A673 (cell line): ENCODE measurements around the gene BCL2L2. TPM values are rescaled to one million over a fixed set of nuclear protein-coding genes. Genes with fewer than 3 reads are reported as not detected.
A peak's percentile ranks its signal among the peaks of the same experiment; 100 is the strongest.

Experiments used
- BruUV-seq: library from RNA; stranded (reverse); fragments of 400-500 nt; replicated peaks from 2 replicates; lab custom pipeline; 2021; lab: Mats Ljungman, UMichigan
- CTCF ChIA-PET: fragments of 300-600 bp; sonication (Branson Sonifier 250); formaldehyde crosslinking; loops from one replicate; lab custom pipeline; 2022; ENCODE audit warnings: antibody characterized with exemption; lab: Charles Lee
- POLR2A ChIA-PET: fragments of 300-600 bp; sonication (Branson Sonifier 250); formaldehyde crosslinking; loops from one replicate; lab custom pipeline; 2022; ENCODE audit warnings: antibody characterized with exemption; ENCODE audit not compliant: low non-redundant PET; lab: Charles Lee
- DNase-seq: peaks from one replicate; pipeline ENCODE4 v3.0.0-alpha.2; 2015; ENCODE audit warnings: low spot score
- H3K27ac ChIP-seq: fragments of 200-600 bp; sonication (generic); 2 replicates; pipeline ENCODE4 v1.5.1; 2016; ENCODE audit warnings: mixed run types, low read depth, mild to moderate bottlenecking, mixed read lengths, antibody characterized with exemption, low read length; ENCODE audit not compliant: poor library complexity, severe bottlenecking
- H3K27me3 ChIP-seq: fragments of 200-600 bp; sonication (generic); replicated peaks from 2 replicates; pipeline ENCODE4 v1.6.1; 2017; ENCODE audit warnings: mixed run types, low read depth, mild to moderate bottlenecking, mixed read lengths, antibody characterized with exemption, low read length; ENCODE audit not compliant: insufficient read depth, poor library complexity
- H3K36me3 ChIP-seq: fragments of 200-600 bp; sonication (generic); 2 replicates; pipeline ENCODE4 v1.6.1; 2016; ENCODE audit warnings: mixed run types, mild to moderate bottlenecking, mixed read lengths, antibody characterized with exemption, low read length; ENCODE audit not compliant: insufficient read depth, poor library complexity, severe bottlenecking
- H3K4me1 ChIP-seq: fragments of 200-600 bp; sonication (generic); 2 replicates; pipeline ENCODE4 v1.6.1; 2017; ENCODE audit warnings: mixed run types, mild to moderate bottlenecking, mixed read lengths, antibody characterized with exemption, low read length; ENCODE audit not compliant: insufficient read depth, poor library complexity, severe bottlenecking
- H3K4me3 ChIP-seq: fragments of 200-600 bp; sonication (generic); 2 replicates; pipeline ENCODE4 v1.5.1; 2016; ENCODE audit warnings: low read depth, mixed run types, mild to moderate bottlenecking, mixed read lengths, low read length; ENCODE audit not compliant: poor library complexity, severe bottlenecking
- H3K9me3 ChIP-seq: fragments of 200-600 bp; sonication (generic); 2 replicates; pipeline ENCODE4 v1.6.1; 2016; ENCODE audit warnings: mixed run types, low read depth, mild to moderate bottlenecking, mixed read lengths, antibody characterized with exemption, low read length; ENCODE audit not compliant: poor library complexity, severe bottlenecking
- EZH2 ChIP-seq: fragments of 200-600 bp; sonication (generic); IDR thresholded peaks from 2 replicates; pipeline ENCODE4 v1.6.1; 2017; ENCODE audit warnings: borderline replicate concordance, low read depth, mild to moderate bottlenecking, mixed read lengths, antibody characterized with exemption, low read length; ENCODE audit not compliant: poor library complexity, severe bottlenecking
- intact Hi-C: fragments of 100-400 bp; cut with micrococcal nuclease; formaldehyde crosslinking; loops from one replicate; pipeline ENCODE4 v1.10.0; 2022; ENCODE audit not compliant: unreplicated experiment
- total RNA-seq: library from RNA; stranded (reverse); gene quantifications from 2 replicates; pipeline ENCODE4 v1.2.3, GENCODE V29; 2021
- TF ChIP-seq, protein P1 (sequence below): fragments of 300-800, 200-600 bp; sonication (generic); conservative IDR thresholded peaks from 2 replicates; pipeline ENCODE4 v1.5.1; 2017; ENCODE audit warnings: low read depth, mild to moderate bottlenecking, antibody characterized with exemption, low read length, moderate library complexity, mixed read lengths

Gene BCL2L2
- total RNA-seq, 1 experiment from 2014 or later: 22.8 TPM

DNA sequence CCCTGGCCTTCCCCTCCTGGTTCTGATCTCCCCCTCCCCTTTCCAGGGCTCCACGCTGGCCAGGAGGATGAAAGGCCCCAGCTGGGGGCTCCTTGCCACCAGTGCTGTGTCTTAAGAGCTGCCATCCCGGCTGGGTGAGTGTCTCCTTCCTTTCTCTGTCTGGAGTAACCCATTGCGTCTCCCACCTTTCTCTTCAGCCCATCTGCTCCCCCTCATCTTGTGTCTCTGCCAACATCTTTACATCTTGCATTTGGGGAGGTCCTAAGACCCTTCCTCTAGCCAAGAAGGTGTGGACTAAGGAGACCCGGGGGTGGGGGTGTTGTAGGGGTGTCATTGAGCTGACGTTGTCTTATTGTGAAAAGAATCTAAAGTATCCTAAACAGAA is 505 bp downstream of the BCL2L2 start:
- peak overlapping the region; percentile 85 for H3K4me3 ChIP-seq
- CTCF ChIA-PET: interaction anchor here (0.5 to 1.5 kb wide), 6 partner anchors 11 to 256 kb away, joined by 3 to 5 read pairs (median 4); partner anchors contain the start of gene C14orf119
- TF ChIP-seq, protein P1, sequence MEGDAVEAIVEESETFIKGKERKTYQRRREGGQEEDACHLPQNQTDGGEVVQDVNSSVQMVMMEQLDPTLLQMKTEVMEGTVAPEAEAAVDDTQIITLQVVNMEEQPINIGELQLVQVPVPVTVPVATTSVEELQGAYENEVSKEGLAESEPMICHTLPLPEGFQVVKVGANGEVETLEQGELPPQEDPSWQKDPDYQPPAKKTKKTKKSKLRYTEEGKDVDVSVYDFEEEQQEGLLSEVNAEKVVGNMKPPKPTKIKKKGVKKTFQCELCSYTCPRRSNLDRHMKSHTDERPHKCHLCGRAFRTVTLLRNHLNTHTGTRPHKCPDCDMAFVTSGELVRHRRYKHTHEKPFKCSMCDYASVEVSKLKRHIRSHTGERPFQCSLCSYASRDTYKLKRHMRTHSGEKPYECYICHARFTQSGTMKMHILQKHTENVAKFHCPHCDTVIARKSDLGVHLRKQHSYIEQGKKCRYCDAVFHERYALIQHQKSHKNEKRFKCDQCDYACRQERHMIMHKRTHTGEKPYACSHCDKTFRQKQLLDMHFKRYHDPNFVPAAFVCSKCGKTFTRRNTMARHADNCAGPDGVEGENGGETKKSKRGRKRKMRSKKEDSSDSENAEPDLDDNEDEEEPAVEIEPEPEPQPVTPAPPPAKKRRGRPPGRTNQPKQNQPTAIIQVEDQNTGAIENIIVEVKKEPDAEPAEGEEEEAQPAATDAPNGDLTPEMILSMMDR: no peak
- TF ChIP-seq EZH2: no peak
- H3K9me3 ChIP-seq: no peaks in the 10 kb centered on the region
- no peak for DNase-seq
- peaks cover 15% of the 10 kb centered on the region for H3K4me1 ChIP-seq
- peaks cover 6% of the 10 kb centered on the region for H3K36me3 ChIP-seq
- BruUV-seq: no TSS peak
- POLR2A ChIA-PET: no interaction called here
- peak overlapping the region; percentile 83 for H3K27ac ChIP-seq
- no peaks in the 10 kb centered on the region for H3K27me3 ChIP-seq
- intact Hi-C loops: no loop called here

DNA sequence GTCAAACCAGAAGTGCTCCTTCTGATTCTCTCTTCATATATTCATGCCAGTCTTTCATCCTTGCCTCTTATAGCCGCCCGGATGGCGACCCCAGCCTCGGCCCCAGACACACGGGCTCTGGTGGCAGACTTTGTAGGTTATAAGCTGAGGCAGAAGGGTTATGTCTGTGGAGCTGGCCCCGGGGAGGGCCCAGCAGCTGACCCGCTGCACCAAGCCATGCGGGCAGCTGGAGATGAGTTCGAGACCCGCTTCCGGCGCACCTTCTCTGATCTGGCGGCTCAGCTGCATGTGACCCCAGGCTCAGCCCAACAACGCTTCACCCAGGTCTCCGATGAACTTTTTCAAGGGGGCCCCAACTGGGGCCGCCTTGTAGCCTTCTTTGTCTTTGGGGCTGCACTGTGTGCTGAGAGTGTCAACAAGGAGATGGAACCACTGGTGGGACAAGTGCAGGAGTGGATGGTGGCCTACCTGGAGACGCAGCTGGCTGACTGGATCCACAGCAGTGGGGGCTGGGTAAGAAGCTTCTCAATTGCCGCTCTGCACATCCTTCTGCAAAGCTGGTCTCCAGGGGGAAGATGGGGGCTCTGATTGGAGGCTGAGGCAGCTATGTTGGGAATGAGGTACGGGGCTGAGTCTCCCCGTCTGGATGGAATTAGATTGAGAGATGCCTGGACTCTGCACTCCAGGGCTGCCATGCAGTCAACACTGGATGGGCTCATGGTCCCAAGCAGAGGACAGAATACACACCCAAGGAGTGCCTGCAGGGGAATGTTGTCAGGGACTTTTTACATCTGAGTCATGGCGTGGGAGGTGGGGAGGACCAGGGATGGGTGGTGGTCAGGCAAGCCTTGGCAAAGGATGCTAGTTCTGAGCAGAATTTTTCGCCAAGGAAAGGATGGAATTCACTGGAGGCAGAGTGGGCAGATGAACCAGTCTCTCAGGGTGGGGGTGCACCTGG is 1.3 kb downstream of the BCL2L2 start:
- ChIA-PET CTCF (interaction anchor here (0.5 kb wide), 1 partner anchor 238 kb away, joined by 4 read pairs; no protein-coding TSS in a partner anchor), POLR2A (no interaction called here)
- Histone ChIP-seq H3K4me1 (peaks cover 12% of the 10 kb centered on the region), H3K9me3 (no peaks in the 10 kb centered on the region), H3K27me3 (no peaks in the 10 kb centered on the region), H3K4me3 (peak overlapping the region; percentile 85), H3K36me3 (peaks cover 6% of the 10 kb centered on the region), H3K27ac (peak overlapping the region; percentile 83)
- DNase-seq: no peak
- intact Hi-C loops: no loop called here
- BruUV-seq: no TSS peak
- no peak for TF ChIP-seq EZH2
- TF ChIP-seq, protein P1: no peak

DNA sequence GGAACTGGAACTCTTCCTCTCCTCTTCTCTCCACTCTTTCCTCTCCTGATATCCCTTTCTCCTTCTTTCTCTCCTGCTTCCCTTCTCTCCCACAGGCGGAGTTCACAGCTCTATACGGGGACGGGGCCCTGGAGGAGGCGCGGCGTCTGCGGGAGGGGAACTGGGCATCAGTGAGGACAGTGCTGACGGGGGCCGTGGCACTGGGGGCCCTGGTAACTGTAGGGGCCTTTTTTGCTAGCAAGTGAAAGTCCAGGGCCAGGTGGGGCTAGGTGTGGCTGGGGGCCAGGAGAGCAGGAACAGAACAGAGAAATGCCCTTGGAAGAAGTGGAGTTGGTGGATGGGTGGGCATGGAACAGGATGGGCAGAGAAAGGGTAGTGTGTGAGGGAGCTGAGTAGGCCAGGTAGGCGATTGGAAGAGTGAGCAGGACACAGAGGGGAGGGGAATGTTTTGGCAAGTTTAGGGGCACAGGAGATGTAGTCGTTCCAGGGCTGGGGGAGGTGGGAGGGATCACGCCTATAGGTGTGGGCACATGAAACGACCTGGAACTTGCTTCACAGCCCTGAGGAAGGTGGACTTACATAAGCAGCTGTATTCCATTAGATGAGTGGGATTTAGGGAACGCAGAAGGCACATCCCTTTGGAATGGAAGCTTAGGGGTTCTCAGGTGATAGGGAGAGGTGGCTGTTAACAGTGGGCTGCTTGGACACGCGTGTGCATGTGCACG is 2.2 kb downstream of the BCL2L2 start:
- Histone ChIP-seq H3K36me3 (peaks cover 6% of the 10 kb centered on the region), H3K9me3 (no peaks in the 10 kb centered on the region), H3K27me3 (no peaks in the 10 kb centered on the region), H3K27ac (peak overlapping the region; percentile 13), H3K4me1 (peaks cover 9% of the 10 kb centered on the region), H3K4me3 (no peak overlapping the region)
- TSS peak; percentile 15 for BruUV-seq
- no peak for TF ChIP-seq EZH2
- TF ChIP-seq, protein P1: no peak
- no peak for DNase-seq
- CTCF ChIA-PET: no interaction called here
- POLR2A ChIA-PET: no interaction called here
- intact Hi-C loops: no loop called here
